VCaP (cell line): ENCODE measurements around the gene DYNC1H1.

ENCODE experiments used
- H3K27ac ChIP-seq: fragments of 450-650 bp; 2 replicates; pipeline ENCODE4 v1.5.1; 2017
- TF ChIP-seq, protein P1 (sequence below): fragments of 450-650 bp; conservative IDR thresholded peaks from 2 replicates; pipeline ENCODE4 v1.5.1; 2017; ENCODE audit warnings: mild to moderate bottlenecking, moderate library complexity

The DYNC1H1 gene

DNA sequence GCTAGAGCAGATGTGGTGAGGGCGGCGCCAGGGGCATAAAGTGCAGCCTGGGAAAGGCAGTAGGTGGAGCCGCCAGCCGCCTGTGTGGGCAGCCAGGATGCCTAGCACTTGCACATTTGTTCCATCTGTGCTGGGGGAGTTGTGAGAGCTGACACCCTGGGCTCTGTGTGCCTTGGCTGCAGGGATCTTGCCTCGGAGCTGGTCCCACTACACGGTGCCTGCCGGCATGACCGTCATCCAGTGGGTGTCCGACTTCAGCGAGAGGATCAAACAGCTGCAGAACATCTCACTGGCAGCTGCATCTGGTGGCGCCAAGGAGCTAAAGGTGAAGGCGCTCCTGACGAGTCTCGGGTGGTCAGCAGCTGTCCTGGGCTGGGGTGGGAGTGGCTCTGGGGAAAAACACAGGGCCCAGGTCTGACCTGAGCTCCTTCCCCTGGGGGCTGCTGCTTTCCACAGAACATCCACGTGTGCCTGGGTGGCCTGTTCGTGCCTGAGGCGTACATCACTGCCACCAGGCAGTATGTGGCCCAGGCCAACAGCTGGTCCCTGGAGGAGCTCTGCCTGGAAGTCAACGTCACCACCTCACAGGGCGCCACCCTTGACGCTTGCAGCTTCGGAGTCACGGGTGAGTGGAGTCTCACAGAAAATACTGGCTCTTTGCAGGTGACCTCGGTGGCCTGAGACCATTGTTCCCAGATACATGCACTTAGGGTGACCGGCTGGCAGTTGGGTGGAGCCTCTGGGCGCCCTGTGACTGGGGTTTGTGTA lies 85.1 kb downstream of the DYNC1H1 start:
- TF ChIP-seq, protein P1, sequence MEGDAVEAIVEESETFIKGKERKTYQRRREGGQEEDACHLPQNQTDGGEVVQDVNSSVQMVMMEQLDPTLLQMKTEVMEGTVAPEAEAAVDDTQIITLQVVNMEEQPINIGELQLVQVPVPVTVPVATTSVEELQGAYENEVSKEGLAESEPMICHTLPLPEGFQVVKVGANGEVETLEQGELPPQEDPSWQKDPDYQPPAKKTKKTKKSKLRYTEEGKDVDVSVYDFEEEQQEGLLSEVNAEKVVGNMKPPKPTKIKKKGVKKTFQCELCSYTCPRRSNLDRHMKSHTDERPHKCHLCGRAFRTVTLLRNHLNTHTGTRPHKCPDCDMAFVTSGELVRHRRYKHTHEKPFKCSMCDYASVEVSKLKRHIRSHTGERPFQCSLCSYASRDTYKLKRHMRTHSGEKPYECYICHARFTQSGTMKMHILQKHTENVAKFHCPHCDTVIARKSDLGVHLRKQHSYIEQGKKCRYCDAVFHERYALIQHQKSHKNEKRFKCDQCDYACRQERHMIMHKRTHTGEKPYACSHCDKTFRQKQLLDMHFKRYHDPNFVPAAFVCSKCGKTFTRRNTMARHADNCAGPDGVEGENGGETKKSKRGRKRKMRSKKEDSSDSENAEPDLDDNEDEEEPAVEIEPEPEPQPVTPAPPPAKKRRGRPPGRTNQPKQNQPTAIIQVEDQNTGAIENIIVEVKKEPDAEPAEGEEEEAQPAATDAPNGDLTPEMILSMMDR: no peak
- H3K27ac ChIP-seq: no peak overlapping the region

DNA sequence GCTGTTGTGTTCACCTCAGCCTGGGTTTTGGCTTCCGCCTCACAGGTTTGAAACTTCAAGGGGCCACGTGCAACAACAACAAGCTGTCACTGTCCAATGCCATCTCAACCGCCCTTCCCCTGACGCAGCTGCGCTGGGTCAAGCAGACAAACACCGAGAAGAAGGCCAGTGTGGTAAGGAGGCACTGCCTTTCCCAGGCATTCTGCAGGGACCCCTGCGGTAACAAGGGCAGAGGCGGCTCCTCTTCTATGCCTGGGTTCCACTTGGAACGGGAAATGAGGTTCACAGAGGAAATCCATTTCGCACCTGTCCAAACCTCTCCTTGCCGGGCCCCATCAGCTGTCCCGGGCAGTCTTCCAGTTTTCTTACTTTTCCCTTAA lies 85.6 kb downstream of the DYNC1H1 start:
- TF ChIP-seq, protein P1: no peak
- H3K27ac ChIP-seq: no peak overlapping the region

DNA sequence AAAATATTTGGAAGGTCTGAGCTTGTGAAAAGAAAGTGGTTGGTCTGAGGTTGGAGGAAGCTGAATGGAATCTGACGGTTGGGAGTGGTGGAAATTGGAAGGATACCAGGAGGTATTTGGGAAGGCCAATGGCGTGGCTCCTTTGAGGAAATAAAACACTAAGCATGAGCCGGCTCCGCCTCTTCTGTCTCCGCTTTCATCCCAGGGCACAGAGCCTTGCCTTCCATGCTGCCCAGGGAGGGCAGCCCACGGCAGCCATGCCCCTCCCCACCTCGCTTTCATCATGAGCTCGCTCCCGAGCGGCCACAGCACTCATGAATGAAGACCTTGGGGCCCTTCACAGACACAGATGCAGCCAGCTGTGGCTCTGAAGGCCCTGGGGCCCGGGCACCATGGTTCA lies 86.3 kb downstream of the DYNC1H1 start:
- no peak overlapping the region for H3K27ac ChIP-seq
- TF ChIP-seq, protein P1: no peak

DNA sequence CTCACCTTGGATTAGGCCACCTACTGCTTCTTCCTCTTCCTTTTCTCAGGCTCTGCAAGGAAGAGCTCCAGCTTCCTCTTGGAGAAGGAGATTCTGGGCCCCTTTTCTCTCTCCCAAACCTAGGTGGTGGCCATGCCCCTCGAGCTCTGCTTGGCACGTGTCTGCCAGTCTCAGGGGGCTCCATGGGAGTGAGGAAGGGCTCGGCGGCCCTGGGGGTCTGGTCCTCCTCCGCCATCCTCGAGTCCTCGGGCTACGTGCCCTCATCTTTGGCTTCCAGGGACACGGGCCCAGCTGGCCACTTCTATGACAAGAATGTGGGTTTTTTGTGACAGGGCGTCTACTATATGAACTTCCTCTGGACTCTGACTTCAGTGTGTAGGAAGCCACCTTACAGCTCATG lies 88.1 kb downstream of the DYNC1H1 start:
- H3K27ac ChIP-seq: no peak overlapping the region
- TF ChIP-seq, protein P1: no peak

DNA sequence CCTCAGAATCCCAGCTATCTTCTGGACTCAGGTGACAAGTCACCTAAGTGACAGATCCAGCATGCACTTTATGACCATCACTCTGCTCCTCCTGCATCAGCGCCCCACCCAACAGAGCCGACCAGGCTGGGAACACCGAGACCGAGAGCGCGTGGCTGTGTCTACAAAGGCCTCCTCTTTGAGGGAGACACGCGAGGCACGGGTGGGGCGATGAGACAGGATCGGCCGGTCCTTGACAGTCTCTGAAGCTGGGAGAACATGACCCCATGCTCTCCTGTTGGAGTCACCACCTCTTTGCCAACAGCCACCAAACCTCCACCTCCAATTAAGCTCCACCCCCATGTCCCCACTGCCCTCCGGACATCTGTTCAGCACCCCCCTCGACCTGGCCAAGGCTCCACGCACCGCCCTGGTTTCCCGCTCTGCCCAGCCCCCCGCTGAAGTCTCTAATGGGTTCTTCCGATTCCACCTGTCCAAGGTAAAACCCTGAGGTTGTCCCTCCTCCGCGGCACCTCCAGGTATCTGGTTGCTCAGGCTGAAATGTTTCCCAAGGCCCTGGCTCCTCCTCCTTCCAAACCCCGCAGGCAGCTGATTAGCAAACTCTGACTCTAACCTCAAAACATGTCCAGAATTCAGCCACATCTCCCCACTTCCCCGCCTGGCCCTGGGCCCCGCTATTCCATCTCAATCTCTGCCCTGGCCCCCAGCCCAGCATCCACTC lies 91.0 kb downstream of the DYNC1H1 start:
- TF ChIP-seq, protein P1: no peak
- H3K27ac ChIP-seq: no peak overlapping the region

DNA sequence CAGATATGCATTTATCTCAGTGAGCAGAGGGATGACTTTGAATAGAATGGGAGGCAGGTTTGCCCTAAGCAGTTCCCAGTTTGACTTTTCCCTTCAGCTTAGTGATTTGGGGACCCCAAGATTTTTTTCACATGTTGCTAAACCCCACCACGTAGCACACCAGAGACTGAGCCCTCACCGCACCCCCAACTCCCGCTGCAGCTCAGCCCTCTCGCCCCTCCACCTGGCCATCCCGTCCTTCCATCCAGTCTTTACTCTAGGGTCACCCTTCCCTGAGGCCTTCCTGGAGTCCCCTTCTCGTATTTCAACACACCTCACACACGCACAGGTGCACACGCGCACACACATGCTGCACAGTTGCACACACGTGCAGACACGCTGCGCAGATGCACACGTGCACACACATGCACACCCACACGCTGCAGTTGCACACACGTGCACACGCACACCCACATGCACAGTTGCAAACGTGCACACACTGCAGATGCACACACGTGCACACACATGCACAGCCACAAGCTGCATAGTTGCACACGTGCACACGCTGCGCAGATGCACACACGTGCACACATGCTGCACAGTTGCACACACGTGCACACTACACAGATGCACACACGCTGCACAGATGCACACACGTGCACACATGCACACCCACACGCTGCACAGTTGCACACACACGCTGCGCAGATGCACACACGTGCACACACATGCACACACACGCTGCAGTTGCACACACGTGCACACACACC lies 92.5 kb downstream of the DYNC1H1 start:
- H3K27ac ChIP-seq: no peak overlapping the region

More for the DNA sequence above, 92.5 kb downstream of the DYNC1H1 start:
- TF ChIP-seq, protein P1: no peak
